Endometrial microvascular endothelial cells (primary cell): ENCODE measurements around the gene NDUFC2. TPM values are rescaled to one million over a fixed set of nuclear protein-coding genes. Genes with fewer than 3 reads are reported as not detected.
"Not testable (repeated sequence)": the region's sequence is repeated elsewhere in the genome, so short reads cannot be mapped to it uniquely, and the experiment has no call there.

Source experiments
- in situ Hi-C: cut with HindIII; loops from 2 replicates; pipeline ENCODE4 v1.10.0; 2017; ENCODE audit warnings: low sequenced_read_pairs, low pct_unique_long_range_greater_than_20kb; ENCODE audit errors: inconsistent ontology term
- total RNA-seq: library from RNA; depleted of rRNA; stranded (reverse); fragments of >200 nt; gene quantifications from one replicate; pipeline ENCODE4 v1.2.3, GENCODE V29; 2015; ENCODE audit errors: inconsistent ontology term

The NDUFC2 gene
- total RNA-seq, 1 donor from 2014 or later, result 149 TPM

GRCh38 chr11:78037056-78037455 is 42.6 kb downstream of the NDUFC2 start:
- in situ Hi-C loops, result no loop called here

GRCh38 chr11:78036313-78036712 is 43.3 kb downstream of the NDUFC2 start:
- in situ Hi-C loops, result no loop called here

GRCh38 chr11:78034623-78035022 is 45.0 kb downstream of the NDUFC2 start:
- in situ Hi-C loops, result no loop called here

- in situ Hi-C loops, result no loop called here
Observed at GRCh38 chr11:78033040-78033439, 46.6 kb downstream of the NDUFC2 start.

GRCh38 chr11:78032090-78032489 is 47.6 kb downstream of the NDUFC2 start:
- in situ Hi-C loops, result no loop called here

GRCh38 chr11:78031629-78032028 is 48.0 kb downstream of the NDUFC2 start:
- in situ Hi-C loops, result no loop called here

GRCh38 chr11:78030429-78031325 is 49.0 kb downstream of the NDUFC2 start:
- in situ Hi-C loops, result no loop called here

GRCh38 chr11:78028423-78028822 is 51.2 kb downstream of the NDUFC2 start:
- in situ Hi-C loops, result not testable (repeated sequence)

- in situ Hi-C loops, result no loop called here
Observed at GRCh38 chr11:78027759-78028158, 51.9 kb downstream of the NDUFC2 start.

GRCh38 chr11:78025378-78025777 is 54.3 kb downstream of the NDUFC2 start:
- in situ Hi-C loops, result no loop called here

- in situ Hi-C loops, result no loop called here
Observed at GRCh38 chr11:78023426-78023825, 56.2 kb downstream of the NDUFC2 start.

- in situ Hi-C loops, result no loop called here
Observed at GRCh38 chr11:78022397-78023396, 57.0 kb downstream of the NDUFC2 start, which contains the start of gene KCTD14. KCTD14 (minus strand) TSS chr11:78023276; CDS start chr11:78023249, 27 bp downstream.

- in situ Hi-C loops, result no loop called here
Observed at GRCh38 chr11:78021611-78022010, 58.1 kb downstream of the NDUFC2 start.

GRCh38 chr11:78020246-78020645 is 59.4 kb downstream of the NDUFC2 start:
- in situ Hi-C loops, result no loop called here

- in situ Hi-C loops, result no loop called here
Observed at GRCh38 chr11:78019808-78020207, 59.9 kb downstream of the NDUFC2 start.

Other genes starting within 250 kb of the NDUFC2 start
- gene INTS4, start 85.2 kb downstream of the NDUFC2 start, total RNA-seq, result 23.5 TPM
- gene KCTD14, start 56.6 kb downstream of the NDUFC2 start, total RNA-seq, result 1.7 TPM
- gene THRSP, start 16.0 kb downstream of the NDUFC2 start, total RNA-seq, result not detected
- gene ALG8, start 59.8 kb upstream of the NDUFC2 start, total RNA-seq, result 57.9 TPM
- gene KCTD21, start 108.8 kb upstream of the NDUFC2 start, total RNA-seq, result 8.1 TPM
- 7.9 TPM for gene USP35, start 109.1 kb upstream of the NDUFC2 start, total RNA-seq